BE2C (cell line): ENCODE measurements around the gene AHRR.

Experiments used
- DNase-seq: peaks from one replicate; pipeline ENCODE4 v3.0.0-alpha.2; 2020
- H3K27me3 ChIP-seq: fragments of 250-450 bp; sonication (Bioruptor Pico); 2 replicates; pipeline ENCODE4 v1.5.1; 2020; ENCODE audit warnings: mild to moderate bottlenecking
- H3K36me3 ChIP-seq: fragments of 250-450 bp; sonication (Bioruptor Pico); 2 replicates; pipeline ENCODE4 v1.5.1; 2020; ENCODE audit warnings: mild to moderate bottlenecking
- H3K4me1 ChIP-seq: fragments of 250-450 bp; sonication (Bioruptor Pico); 2 replicates; pipeline ENCODE4 v1.5.1; 2020
- H3K4me3 ChIP-seq: 2 replicates; pipeline ENCODE4 v1.5.1; 2011; ENCODE audit warnings: low read depth, low read length
- H3K9me3 ChIP-seq: fragments of 250-450 bp; sonication (Bioruptor Pico); 2 replicates; pipeline ENCODE4 v1.5.1; 2020
- TF ChIP-seq, protein P1 (sequence below): IDR thresholded peaks from 2 replicates; pipeline ENCODE4 v1.5.1; 2012; ENCODE audit warnings: mild to moderate bottlenecking, low read depth, low read length

AHRR gene

DNA sequence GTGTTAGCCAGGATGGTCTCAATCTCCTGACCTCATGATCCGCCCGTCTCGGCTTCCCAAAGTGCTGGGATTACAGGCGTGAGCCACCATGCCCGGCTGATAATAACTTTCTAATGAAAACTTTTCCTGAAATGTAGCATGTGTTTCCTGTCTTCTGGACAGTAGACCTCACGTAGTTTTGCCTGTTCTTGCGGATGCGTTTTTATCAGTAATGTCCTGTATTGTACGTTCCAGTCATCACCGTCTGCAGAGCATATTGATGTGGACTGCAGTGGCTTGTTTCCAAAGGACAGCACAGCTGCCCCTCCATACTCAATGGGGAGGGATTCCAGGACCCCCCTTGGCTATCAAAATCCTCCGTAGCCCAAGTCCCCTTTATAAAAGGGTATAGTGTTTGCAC, 134.3 kb downstream of the AHRR start:
- DNase-seq: no peak
- Histone ChIP-seq H3K27me3 (no peaks in the 10 kb centered on the region), H3K4me3 (no peak overlapping the region), H3K36me3 (peaks cover 68% of the 10 kb centered on the region), H3K4me1 (no peaks in the 10 kb centered on the region), H3K9me3 (no peaks in the 10 kb centered on the region)
- TF ChIP-seq, protein P1, sequence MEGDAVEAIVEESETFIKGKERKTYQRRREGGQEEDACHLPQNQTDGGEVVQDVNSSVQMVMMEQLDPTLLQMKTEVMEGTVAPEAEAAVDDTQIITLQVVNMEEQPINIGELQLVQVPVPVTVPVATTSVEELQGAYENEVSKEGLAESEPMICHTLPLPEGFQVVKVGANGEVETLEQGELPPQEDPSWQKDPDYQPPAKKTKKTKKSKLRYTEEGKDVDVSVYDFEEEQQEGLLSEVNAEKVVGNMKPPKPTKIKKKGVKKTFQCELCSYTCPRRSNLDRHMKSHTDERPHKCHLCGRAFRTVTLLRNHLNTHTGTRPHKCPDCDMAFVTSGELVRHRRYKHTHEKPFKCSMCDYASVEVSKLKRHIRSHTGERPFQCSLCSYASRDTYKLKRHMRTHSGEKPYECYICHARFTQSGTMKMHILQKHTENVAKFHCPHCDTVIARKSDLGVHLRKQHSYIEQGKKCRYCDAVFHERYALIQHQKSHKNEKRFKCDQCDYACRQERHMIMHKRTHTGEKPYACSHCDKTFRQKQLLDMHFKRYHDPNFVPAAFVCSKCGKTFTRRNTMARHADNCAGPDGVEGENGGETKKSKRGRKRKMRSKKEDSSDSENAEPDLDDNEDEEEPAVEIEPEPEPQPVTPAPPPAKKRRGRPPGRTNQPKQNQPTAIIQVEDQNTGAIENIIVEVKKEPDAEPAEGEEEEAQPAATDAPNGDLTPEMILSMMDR: no peak

DNA sequence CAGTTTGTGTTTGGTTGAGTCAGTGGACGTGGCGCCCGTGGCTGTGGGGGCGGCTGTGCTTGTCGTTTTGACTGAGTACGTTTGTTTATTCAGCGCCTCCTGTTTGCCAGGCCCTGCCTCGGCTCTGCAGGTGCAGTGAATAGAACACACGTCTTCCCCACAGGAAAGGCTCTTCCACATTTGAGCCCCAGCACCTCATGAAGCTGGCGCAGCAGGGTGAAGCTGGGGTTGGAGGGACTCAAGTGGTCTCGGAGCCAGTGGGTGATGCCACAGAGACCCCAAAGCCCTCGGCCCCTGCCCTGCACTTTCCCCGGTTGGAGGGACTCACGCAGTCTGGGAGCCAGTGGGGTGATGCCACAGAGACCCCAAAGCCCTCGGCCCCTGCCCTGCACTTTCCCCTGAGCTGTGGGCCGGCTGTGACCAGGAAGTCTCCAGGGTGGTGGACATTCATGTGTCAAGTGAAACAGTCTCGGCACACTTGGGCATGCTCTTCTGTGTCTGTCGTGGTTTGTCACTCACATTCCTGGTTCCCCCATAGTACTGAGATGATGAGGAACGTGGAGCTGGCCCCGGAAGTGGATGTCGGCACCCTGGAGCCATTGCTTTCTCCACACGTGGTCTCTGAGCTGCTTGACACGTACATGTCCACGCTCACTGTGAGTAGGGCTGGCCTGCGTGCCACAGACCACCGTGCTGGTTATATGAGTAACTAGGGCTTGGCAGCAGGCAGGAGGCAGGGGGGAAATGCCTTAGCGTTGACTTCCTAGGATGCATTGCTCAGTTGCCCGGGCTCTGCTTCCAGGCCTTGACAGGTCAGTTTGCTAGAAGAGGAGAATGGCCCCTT, 135.1 kb downstream of the AHRR start:
- H3K27me3 ChIP-seq: no peaks in the 10 kb centered on the region
- H3K4me1 ChIP-seq: no peaks in the 10 kb centered on the region
- DNase-seq: no peak
- H3K36me3 ChIP-seq: peaks cover 62% of the 10 kb centered on the region
- H3K9me3 ChIP-seq: no peaks in the 10 kb centered on the region
- no peak overlapping the region for H3K4me3 ChIP-seq
- TF ChIP-seq, protein P1: no peak

DNA sequence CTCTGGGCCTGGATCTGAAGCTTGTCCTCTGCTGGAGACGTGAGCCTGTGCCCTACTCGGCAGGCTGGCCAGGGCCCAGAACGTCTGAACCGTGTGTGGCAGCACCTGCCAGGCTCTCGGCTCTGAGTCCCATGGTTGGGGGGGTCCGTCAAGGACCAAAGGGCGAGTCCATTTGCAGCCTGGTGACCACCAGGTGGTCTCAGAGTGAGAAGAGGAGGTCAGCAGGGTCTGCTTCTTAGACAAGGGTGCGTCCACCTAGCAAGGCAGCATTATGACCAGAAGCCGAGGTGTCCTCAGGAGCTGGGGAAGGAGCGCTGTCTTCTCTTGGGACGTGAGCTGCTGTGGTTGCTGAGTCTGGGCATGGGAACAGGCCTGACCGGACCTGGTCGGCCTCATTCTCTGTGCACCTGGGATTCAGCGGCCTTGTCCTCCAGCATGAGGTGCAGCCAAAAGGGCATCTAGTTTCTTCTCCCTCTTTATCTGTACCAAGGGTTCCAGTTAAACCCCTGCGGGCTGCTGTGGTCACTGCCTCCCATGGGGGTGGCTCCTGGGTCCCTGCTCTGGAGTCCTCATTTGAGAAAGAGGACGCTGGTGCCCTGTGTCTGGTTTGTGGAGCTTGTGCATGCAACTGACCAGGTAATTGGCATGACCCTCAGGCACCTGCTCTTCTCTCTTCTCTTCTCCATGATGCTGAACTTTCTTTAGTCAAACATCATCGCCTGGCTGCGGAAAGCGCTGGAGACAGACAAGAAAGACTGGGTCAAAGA, 135.9 kb downstream of the AHRR start:
- no peak overlapping the region for H3K4me3 ChIP-seq
- H3K27me3 ChIP-seq: no peaks in the 10 kb centered on the region
- H3K36me3 ChIP-seq: peaks cover 60% of the 10 kb centered on the region
- no peaks in the 10 kb centered on the region for H3K9me3 ChIP-seq
- TF ChIP-seq, protein P1: no peak
- H3K4me1 ChIP-seq: no peaks in the 10 kb centered on the region
- DNase-seq: no peak

DNA sequence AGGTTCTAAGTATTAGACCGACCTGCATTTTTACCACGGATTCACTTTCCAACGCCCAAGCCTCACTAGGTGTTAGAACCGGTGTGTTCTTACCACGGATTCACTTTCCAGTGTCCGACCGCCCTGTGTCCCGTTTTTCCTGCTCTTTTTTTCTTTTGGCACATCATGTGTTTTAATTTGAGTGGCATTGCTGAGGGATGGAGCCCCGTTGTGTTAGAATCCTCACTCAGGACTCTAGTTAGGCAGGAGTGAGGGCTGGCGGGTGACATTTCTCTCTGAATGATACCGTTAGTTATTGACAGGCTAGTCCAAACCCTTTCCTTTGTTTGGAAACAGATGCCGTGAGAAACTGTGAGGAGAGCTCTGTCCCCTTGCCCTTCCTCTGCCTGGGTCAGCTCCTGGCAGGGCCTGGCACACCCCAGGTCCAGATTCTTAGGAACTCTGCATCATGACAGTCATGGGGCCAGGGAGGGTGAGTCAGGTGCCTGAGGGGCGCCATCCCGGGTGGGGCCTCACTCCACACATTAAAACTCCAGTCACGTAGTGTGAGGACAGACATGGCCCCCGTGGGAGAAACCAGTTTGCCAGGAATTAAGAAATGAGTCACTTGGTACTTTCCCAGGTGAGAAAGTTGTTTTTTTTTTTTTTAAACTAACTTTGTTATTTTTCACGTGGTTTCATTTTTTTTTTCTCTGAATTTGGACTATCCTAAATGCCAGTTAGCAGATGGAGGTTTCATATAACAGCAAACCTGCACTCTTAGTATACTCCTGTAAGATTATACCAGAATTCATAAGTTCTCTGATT, 137.2 kb downstream of the AHRR start:
- Histone ChIP-seq H3K27me3 (no peaks in the 10 kb centered on the region), H3K36me3 (peaks cover 53% of the 10 kb centered on the region), H3K9me3 (no peaks in the 10 kb centered on the region), H3K4me3 (no peak overlapping the region), H3K4me1 (no peaks in the 10 kb centered on the region)
- DNase-seq: no peak
- TF ChIP-seq, protein P1: no peak

DNA sequence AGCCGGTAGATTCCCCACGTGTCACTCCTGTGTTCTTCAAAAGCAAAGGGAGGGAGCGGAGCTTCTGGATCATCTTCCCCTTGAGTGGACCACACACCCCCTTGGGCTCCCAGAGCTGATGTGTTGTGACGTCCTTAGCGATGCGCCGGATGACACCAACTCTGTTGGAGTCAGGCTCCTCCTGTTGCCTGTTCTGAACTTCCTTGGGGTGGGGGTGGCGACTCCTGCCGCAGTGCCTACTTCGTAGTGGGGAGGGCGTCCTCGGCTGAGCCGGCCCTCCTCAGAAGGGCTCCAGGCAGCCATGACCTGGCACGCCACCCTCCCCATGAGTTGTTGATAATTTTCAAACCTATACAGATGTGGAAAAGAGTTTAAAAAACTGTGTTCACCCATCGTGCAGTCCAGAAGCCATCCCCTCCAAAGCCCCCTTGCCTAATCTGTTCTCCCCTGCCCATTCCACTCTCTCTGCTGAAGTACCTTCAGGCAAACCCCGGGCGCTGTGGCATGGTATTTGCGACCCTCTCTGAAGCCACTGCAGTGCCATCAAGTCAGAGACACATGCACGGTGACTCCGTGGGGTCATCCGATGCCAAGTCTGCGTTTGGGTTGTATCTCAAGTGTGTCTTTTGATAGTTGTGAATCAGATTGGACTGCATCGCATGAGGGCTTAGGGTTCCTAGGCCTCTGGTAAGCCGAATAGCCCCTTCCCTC, 138.2 kb downstream of the AHRR start:
- DNase-seq: no peak
- TF ChIP-seq, protein P1: no peak
- peaks cover 45% of the 10 kb centered on the region for H3K36me3 ChIP-seq
- no peaks in the 10 kb centered on the region for H3K9me3 ChIP-seq
- no peak overlapping the region for H3K4me3 ChIP-seq
- no peaks in the 10 kb centered on the region for H3K4me1 ChIP-seq
- no peaks in the 10 kb centered on the region for H3K27me3 ChIP-seq
